Epidermal melanocyte (primary cell): ENCODE measurements around the gene CCDC197.

Experiments
- DNase-seq: peaks from one replicate; pipeline ENCODE4 v3.0.0; 2011; ENCODE audit warnings: low spot score; ENCODE audit not compliant: insufficient read length

Gene CCDC197

GRCh38 chr14:93997082-93997481 is at the start of gene CCDC197:
Gene CCDC197, plus strand, starts transcription at chr14:93997301. Its CDS starts 831 bp downstream, at chr14:93998132.
- no peak for DNase-seq

DNA sequence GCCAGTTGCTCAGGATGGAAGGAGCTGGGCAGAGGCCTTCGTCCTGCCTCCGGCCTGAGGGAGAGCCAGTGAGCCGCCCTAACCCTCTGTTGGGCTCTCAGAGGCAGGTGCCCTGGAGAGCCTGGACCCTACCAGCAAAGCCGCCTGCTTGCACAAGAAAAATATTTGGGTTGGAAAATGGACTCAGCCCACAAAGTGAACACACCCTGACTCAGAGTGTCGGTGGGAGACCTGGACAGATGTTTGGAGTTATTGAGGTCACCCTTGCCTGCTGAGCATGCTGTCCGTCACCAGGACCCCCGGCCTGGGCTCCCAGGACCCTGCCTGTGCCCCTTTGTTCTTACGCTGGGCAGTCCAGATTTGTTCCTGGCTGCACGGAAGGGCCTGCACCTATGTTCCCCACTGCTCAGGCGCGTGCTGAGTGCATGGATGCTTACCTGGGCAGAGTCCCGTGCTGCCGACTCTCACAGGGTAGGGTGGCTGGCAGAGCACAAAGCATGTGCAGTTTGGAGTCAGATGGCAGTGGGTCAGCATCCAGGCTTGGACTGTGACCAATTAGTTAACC is 47.5 kb upstream of the CCDC197 start:
- no peak for DNase-seq

GRCh38 chr14:93950948-93951634 is 46.0 kb upstream of the CCDC197 start:
- DNase-seq = no peak

DNA sequence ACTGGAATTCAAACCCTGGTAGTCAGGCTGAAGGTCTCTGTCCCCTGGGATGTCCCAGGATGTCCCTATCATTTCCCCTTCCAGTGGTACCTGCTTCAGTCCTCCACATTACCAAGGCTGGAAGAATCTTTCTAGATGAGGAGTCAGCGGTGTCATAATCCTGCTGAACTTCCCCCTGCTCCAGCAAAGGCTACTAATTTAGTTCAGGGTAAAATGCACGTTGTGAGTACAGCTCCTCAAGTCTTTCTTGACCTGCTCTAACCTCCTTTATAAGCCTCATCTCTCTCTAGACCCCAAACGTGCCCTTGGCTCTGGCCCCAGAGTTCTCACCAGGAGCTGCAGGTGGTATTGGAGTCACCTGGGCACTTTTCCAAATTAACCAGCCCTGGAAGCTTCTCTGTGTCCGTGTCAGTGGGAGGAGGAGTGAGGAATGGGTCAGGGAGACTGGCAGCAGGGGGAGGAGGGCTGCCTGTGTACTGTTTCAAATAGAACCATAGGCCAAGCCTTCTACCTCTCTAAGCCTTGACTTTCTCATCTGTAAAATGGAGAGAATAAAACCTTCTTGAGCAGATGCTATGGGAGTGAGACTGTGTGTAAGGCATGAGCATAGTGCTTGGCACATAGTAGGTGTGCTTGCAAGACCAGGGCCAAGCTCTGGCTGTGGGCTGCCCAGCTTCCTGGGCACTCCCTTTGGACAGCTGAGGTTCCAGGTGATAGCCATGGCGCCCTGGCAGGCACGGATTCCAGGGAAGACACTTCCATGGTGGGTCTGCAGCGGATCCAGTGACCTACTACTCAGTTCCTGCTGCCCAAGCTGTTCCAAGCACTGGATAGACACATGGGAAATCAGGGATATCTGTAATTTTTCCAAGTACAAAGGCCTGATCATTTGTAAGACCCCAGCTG is 45.2 kb upstream of the CCDC197 start:
- DNase-seq = no peak

DNA sequence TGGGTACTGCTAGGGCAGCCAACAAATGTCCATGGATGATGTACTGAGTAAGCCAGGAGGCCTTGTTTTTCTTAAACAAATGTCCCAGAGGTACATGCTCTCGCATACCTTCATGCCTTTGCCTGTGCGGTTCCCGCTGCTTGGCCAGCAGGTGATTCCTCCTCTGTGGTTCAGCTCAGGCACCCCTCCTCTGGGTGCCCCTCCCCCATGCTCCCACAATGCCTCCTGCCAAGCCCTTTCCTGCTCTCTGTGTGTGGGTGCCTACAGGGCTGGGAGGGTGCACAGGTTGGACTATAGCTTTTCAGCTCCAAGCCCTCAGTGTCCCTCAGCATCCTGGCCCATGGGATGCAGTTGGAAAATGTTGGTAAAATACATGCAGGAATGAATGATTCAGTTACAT is 44.3 kb upstream of the CCDC197 start:
- no peak for DNase-seq

- no peak for DNase-seq
Observed at GRCh38 chr14:93953263-93953662, 43.8 kb upstream of the CCDC197 start.

- DNase-seq = no peak
Observed at GRCh38 chr14:93953739-93954515, 43.2 kb upstream of the CCDC197 start.

DNA sequence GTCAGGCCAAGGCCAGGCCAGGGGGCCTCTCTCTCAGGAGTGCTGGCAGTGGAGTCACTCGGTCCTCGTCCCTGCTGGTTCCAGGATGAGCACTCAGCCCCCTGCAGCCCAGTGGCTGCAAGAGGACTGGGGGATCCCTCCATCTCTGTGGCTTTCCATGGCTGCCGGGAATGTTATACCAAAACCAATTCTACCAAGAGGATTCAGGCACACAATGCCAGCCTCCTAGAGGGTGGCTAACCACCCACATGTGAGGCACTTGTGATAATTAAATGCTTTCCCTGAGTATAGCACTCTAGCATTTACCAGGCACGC is 42.6 kb upstream of the CCDC197 start:
- no peak for DNase-seq

GRCh38 chr14:93954900-93955849 is 41.9 kb upstream of the CCDC197 start:
- no peak for DNase-seq

DNA sequence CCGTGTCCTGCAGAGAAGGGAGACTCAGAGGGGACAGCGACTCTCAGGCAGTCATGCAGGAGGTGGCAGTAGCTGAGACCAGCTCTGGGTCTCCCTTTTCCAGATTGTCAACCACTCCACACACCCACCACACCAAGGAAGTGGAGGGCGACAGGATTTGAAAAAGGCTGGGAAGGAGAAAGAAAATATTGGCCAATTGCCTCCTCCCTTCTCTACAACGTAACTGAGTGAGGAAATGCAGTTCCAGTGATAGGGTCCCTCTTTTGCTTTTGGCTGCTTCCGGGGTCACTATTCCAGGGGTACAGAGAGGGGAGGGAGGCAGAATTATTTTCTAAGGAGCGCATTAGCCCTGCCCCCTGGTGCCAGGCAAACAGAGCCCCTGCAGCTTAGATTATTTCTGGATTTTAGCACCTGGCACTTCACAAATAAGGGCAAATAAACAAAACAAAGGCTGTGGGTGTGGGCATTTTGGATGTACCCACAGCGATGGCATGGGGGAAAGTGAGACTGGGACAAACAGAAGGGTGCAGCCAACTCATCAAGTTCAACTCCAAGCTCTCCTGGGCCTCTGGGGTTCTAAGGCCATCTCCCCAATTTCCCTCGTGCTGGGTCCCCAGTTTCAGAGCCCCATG is 41.1 kb upstream of the CCDC197 start:
- DNase-seq = no peak

- no peak for DNase-seq
Observed at GRCh38 chr14:93956514-93957332, 40.4 kb upstream of the CCDC197 start.

GRCh38 chr14:93957333-93957710 is 39.8 kb upstream of the CCDC197 start:
- no peak for DNase-seq

- DNase-seq = no peak
Observed at GRCh38 chr14:93957751-93958566, 39.1 kb upstream of the CCDC197 start.

- DNase-seq = no peak
Observed at GRCh38 chr14:93958567-93959238, 38.4 kb upstream of the CCDC197 start.

DNA sequence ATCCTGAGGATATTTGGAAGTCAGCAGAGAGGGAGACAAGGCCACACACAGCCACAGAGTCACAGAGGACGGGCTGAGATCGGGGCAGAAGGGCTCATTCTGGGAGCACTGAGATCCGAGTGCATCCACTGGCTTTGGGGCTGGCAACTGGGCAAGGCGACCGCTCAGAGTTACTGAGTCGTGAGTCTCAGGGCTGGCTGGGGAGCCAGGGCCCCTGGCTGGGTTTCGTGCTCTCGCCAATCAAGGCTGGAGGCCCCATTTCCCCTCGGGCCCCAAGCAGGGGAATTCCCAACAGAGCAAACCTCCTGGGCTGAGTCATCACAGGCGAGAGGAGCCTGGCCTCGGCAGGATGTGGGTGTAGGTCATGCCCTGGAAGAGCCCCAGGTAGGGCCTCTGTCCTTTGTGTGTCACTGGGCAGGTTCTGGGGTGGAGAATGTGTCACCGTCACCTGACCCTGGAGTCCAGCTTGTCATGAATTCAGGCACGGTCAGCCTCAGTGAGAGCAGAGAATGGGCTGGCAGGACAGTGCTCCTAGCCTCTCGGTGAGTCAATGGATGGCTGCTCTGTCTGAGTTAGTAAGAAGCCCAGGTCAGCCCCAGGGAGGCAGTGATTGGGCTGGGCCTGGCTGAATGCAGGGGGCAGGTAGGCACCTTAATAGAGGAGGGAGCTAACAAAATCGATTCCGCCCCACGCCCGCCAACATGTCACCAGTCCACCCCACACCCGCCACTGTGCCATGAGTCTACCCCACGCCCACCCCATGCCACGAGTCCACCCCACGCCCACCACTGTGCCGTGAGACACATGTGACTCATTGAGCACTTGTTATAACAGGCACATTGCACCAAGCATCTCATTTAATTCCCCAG is 37.6 kb upstream of the CCDC197 start:
- DNase-seq = peak; percentile 41

DNA sequence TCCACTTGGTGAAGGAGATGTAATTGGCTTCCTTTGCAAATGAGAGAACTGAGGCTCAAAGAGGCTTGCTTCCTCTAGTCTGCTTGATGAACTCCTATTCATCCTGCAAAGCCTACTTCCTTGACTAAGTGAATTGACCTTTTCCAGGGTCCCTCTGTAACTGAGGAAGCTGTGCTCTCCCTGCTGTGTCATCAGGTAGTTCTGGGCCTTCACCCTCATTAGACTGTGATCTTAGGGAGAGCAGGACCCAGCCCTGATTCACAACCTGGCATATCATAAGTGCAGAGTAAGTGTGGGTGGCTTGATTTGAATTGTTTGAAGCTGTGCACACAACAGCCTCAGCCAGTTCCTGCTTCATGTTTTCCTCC is 37.0 kb upstream of the CCDC197 start:
- DNase-seq = no peak
